Hematopoietic multipotent progenitor cell treated with erythropoietin and hydrocortisone succinate and interleukin-3 and kit ligand, for 6 days (in vitro differentiated cells): ENCODE results near the gene CORO2A.
A peak's percentile ranks its signal among the peaks of the same experiment; 100 is the strongest.
"Not testable (repeated sequence)": the region's sequence is repeated elsewhere in the genome, so short reads cannot be mapped to it uniquely, and the experiment has no call there.

Experiments
- DNase-seq: peaks from one replicate; pipeline ENCODE4 v3.0.0-alpha.2; 2015

CORO2A gene

GRCh38 chr9:98104445-98104881 lies 88.0 kb downstream of the CORO2A start:
- peak; percentile 76 for DNase-seq

GRCh38 chr9:98101868-98102273 lies 90.6 kb downstream of the CORO2A start:
- DNase-seq, result peak; percentile 77

GRCh38 chr9:98101416-98101815 lies 91.0 kb downstream of the CORO2A start:
- DNase-seq, result no peak

GRCh38 chr9:98100456-98100855 lies 92.0 kb downstream of the CORO2A start:
- DNase-seq, result no peak

- DNase-seq, result no peak
Measured at GRCh38 chr9:98099898-98100297, 92.5 kb downstream of the CORO2A start.

GRCh38 chr9:98099346-98099745 lies 93.1 kb downstream of the CORO2A start:
- DNase-seq, result no peak

GRCh38 chr9:98097836-98098235 lies 94.6 kb downstream of the CORO2A start:
- no peak for DNase-seq

- DNase-seq, result no peak
Measured at GRCh38 chr9:98096091-98096490, 96.3 kb downstream of the CORO2A start.

- DNase-seq, result no peak
Measured at GRCh38 chr9:98095401-98095800, 97.0 kb downstream of the CORO2A start.

- DNase-seq, result no peak
Measured at GRCh38 chr9:98094851-98095250, 97.6 kb downstream of the CORO2A start.

- DNase-seq, result no peak
Measured at GRCh38 chr9:98094316-98094715, 98.1 kb downstream of the CORO2A start.

- no peak for DNase-seq
Measured at GRCh38 chr9:98092613-98092931, 99.9 kb downstream of the CORO2A start.

GRCh38 chr9:98091735-98092612 lies 100.5 kb downstream of the CORO2A start:
- DNase-seq, result no peak

GRCh38 chr9:98090674-98091073 lies 101.8 kb downstream of the CORO2A start:
- DNase-seq, result not testable (repeated sequence)

- DNase-seq, result peak; percentile 68
Measured at GRCh38 chr9:98087420-98088354, 104.8 kb downstream of the CORO2A start.

GRCh38 chr9:98086461-98086860 lies 106.0 kb downstream of the CORO2A start:
- DNase-seq, result no peak

- DNase-seq, result no peak
Measured at GRCh38 chr9:98085944-98086343, 106.5 kb downstream of the CORO2A start.

- no peak for DNase-seq
Measured at GRCh38 chr9:98085058-98085457, 107.4 kb downstream of the CORO2A start.

GRCh38 chr9:98084396-98084795 lies 108.0 kb downstream of the CORO2A start:
- DNase-seq, result no peak

- DNase-seq, result no peak
Measured at GRCh38 chr9:98083566-98084183, 108.8 kb downstream of the CORO2A start.

- no peak for DNase-seq
Measured at GRCh38 chr9:98083061-98083501, 109.4 kb downstream of the CORO2A start.

GRCh38 chr9:98081477-98082219 lies 110.8 kb downstream of the CORO2A start:
- DNase-seq, result no peak

GRCh38 chr9:98080780-98081179 lies 111.7 kb downstream of the CORO2A start:
- DNase-seq, result no peak
